Mesothelial cell of epicardium (in vitro differentiated cells): Measurements from ENCODE around the gene TEX44. TPM values are rescaled to one million over a fixed set of nuclear protein-coding genes. Genes with fewer than 3 reads are reported as not detected.
A peak's percentile ranks its signal among the peaks of the same experiment; 100 is the strongest.
"Not testable (repeated sequence)": the region's sequence is repeated elsewhere in the genome, so short reads cannot be mapped to it uniquely, and the experiment has no call there.

Experiments used
- DNase-seq, 2 experiments: peaks; one replicate each; pipeline ENCODE4 v3.0.0; 2021; ENCODE audit warnings: low spot score in 2 of 2; ENCODE audit not compliant: unreplicated experiment in 2 of 2
- H3K27ac Mint-ChIP-seq: 2 replicates; pipeline ENCODE4 v1.8.0; 2021; ENCODE audit warnings: mixed read lengths
- H3K27me3 Mint-ChIP-seq: 2 replicates; pipeline ENCODE4 v1.8.0; 2021; ENCODE audit warnings: low read depth, mixed read lengths
- H3K36me3 Mint-ChIP-seq: 2 replicates; pipeline ENCODE4 v1.8.0; 2021; ENCODE audit warnings: mixed read lengths
- H3K4me1 Mint-ChIP-seq: 2 replicates; pipeline ENCODE4 v1.8.0; 2021; ENCODE audit warnings: mixed read lengths
- H3K4me3 Mint-ChIP-seq: 2 replicates; pipeline ENCODE4 v1.8.0; 2021; ENCODE audit warnings: mild to moderate bottlenecking, moderate library complexity, mixed read lengths
- H3K9me3 Mint-ChIP-seq: 2 replicates; pipeline ENCODE4 v1.8.0; 2021; ENCODE audit warnings: mixed read lengths
- CTCF ChIP-seq: fragments of 200-600 bp; sonication (generic); IDR thresholded peaks from one replicate; pipeline ENCODE4 v1.5.0; 2021; ENCODE audit warnings: antibody characterized with exemption; ENCODE audit not compliant: unreplicated experiment
- total RNA-seq: library from RNA; stranded (reverse); gene quantifications from 3 replicates; pipeline ENCODE4 v1.2.1, GENCODE V29; 2021

TEX44 gene
- total RNA-seq, 1 donor from 2014 or later: not detected

DNA sequence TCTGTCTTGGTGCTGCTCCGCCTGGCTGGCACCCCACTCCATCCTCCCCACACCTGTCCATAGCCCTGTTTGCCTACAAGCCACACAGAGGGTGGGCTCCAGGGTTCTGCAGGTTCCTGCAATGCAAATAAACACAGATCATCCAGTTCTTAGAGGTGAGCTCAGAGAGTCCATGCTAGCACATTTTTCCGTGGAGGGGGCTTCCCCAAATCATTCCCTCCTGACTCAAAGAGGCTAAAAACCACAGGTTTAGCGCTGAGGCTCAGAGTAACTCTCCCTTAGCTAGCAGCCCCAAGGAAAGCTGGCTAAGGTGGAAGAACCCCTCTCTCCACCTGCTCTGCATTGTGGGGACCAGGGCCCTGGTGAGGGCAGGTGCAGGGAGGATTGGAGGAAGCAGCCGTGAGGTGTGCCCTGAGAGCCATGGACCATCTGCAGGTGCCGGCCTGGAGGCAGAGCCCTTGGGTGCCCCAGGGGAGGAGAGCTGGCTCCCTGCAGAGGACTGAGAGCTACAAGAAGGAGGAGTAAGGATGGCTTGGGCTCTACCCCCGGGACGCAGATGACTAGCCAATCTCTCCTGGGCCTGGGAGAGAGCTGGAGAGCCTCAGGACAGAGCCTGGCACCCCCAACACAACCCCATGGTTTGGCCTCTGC, 23.8 kb upstream of the TEX44 start:
- Mint-ChIP-seq H3K36me3 (no peaks in the 10 kb centered on the region), H3K27me3 (no peaks in the 10 kb centered on the region), H3K4me3 (no peak overlapping the region), H3K4me1 (peaks cover 42% of the 10 kb centered on the region), H3K9me3 (peaks cover 3% of the 10 kb centered on the region), H3K27ac (peak overlapping the region; percentile 65)
- no peak for TF ChIP-seq CTCF
- no peak for DNase-seq

GRCh38 chr2:231570915-231571314, 21.7 kb upstream of the TEX44 start:
- Mint-ChIP-seq H3K4me1 (peaks cover 48% of the 10 kb centered on the region), H3K27ac (peak overlapping the region; percentile 87)
- H3K27me3 Mint-ChIP-seq: not testable (repeated sequence)

GRCh38 chr2:231571661-231572191, 20.9 kb upstream of the TEX44 start:
- no peaks in the 10 kb centered on the region for H3K36me3 Mint-ChIP-seq
- H3K9me3 Mint-ChIP-seq: peaks cover 3% of the 10 kb centered on the region
- peak in 1 of 2 experiments; percentile 55 for DNase-seq
- peaks cover 53% of the 10 kb centered on the region for H3K4me1 Mint-ChIP-seq
- no peaks in the 10 kb centered on the region for H3K27me3 Mint-ChIP-seq
- H3K4me3 Mint-ChIP-seq: peak overlapping the region; percentile 1
- no peak for TF ChIP-seq CTCF
- H3K27ac Mint-ChIP-seq: peak overlapping the region; percentile 87

More at GRCh38 chr2:231570915-231571314, 21.7 kb upstream of the TEX44 start:
- H3K36me3 Mint-ChIP-seq, H3K4me3 Mint-ChIP-seq, H3K9me3 Mint-ChIP-seq, DNase-seq: not testable (repeated sequence)

- no peaks in the 10 kb centered on the region for H3K36me3 Mint-ChIP-seq
- TF ChIP-seq CTCF: no peak
- H3K4me1 Mint-ChIP-seq: peaks cover 59% of the 10 kb centered on the region
- no peak for DNase-seq
- no peaks in the 10 kb centered on the region for H3K9me3 Mint-ChIP-seq
- peak overlapping the region; percentile 96 for H3K27ac Mint-ChIP-seq
- no peaks in the 10 kb centered on the region for H3K27me3 Mint-ChIP-seq
- no peak overlapping the region for H3K4me3 Mint-ChIP-seq
Observed at GRCh38 chr2:231573096-231573495, 19.6 kb upstream of the TEX44 start.

- H3K4me1 Mint-ChIP-seq: peaks cover 53% of the 10 kb centered on the region
- no peak overlapping the region for H3K4me3 Mint-ChIP-seq
- H3K27me3 Mint-ChIP-seq: no peaks in the 10 kb centered on the region
- no peak for DNase-seq
- H3K27ac Mint-ChIP-seq: peak overlapping the region; percentile 96
- TF ChIP-seq CTCF: no peak
- H3K36me3 Mint-ChIP-seq: no peaks in the 10 kb centered on the region
- no peaks in the 10 kb centered on the region for H3K9me3 Mint-ChIP-seq
Observed at GRCh38 chr2:231573698-231574421, 18.8 kb upstream of the TEX44 start.

GRCh38 chr2:231575612-231576256, 16.9 kb upstream of the TEX44 start:
- no peaks in the 10 kb centered on the region for H3K27me3 Mint-ChIP-seq
- no peak for DNase-seq
- peaks cover 5% of the 10 kb centered on the region for H3K9me3 Mint-ChIP-seq
- no peak for TF ChIP-seq CTCF
- no peak overlapping the region for H3K4me3 Mint-ChIP-seq
- H3K4me1 Mint-ChIP-seq: peaks cover 47% of the 10 kb centered on the region
- no peak overlapping the region for H3K27ac Mint-ChIP-seq
- H3K36me3 Mint-ChIP-seq: no peaks in the 10 kb centered on the region
